ENCODE results near the gene KIF19.

DNA sequence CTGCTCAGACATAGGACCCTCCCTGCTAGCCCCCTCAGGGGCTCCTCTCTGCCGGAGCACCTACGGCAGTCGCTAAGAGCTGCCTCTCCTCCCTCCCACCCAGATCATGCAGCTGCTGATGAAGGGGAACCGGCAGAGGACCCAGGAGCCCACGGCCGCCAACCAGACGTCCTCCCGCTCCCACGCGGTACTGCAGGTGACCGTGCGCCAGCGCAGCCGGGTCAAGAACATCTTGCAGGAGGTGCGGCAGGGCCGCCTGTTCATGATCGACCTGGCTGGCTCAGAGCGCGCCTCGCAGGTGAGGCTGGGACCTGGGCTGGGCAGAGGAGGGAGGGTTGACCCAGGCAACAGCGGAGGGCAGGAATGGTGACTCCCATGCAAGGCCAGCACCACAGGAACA, 18.6 kb downstream of the KIF19 start:
- TF ChIP-seq, protein P1, sequence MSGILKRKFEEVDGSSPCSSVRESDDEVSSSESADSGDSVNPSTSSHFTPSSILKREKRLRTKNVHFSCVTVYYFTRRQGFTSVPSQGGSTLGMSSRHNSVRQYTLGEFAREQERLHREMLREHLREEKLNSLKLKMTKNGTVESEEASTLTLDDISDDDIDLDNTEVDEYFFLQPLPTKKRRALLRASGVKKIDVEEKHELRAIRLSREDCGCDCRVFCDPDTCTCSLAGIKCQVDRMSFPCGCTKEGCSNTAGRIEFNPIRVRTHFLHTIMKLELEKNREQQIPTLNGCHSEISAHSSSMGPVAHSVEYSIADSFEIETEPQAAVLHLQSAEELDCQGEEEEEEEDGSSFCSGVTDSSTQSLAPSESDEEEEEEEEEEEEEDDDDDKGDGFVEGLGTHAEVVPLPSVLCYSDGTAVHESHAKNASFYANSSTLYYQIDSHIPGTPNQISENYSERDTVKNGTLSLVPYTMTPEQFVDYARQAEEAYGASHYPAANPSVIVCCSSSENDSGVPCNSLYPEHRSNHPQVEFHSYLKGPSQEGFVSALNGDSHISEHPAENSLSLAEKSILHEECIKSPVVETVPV (CRISPR knock-in tag; IDR thresholded peaks at IDR 0.05), result no peak
- TF ChIP-seq ZFP30 (CRISPR knock-in tag; IDR thresholded peaks at IDR 0.05), result no peak
- no peak for TF ChIP-seq OSR1 (CRISPR knock-in tag; IDR thresholded peaks at IDR 0.05)
